HCT116 (cell line): ENCODE data around the gene SH3BP4.

Experiments
- EZH2 ChIP-seq: fragments of 200-600 bp; sonication (generic); IDR thresholded peaks from 2 replicates; pipeline ENCODE4 v1.6.1; 2017; ENCODE audit warnings: antibody characterized with exemption, mixed run types
- EZH2phosphoT487 ChIP-seq: fragments of 200-600 bp; IDR thresholded peaks from 2 replicates; pipeline ENCODE4 v1.6.1; 2018; ENCODE audit warnings: antibody characterized with exemption, borderline replicate concordance
- JUND ChIP-seq: IDR thresholded peaks from 2 replicates; pipeline ENCODE4 v1.6.1; 2012
- POLR2A ChIP-seq: IDR thresholded peaks from 2 replicates; pipeline ENCODE4 v1.7.0; 2011; ENCODE audit warnings: borderline replicate concordance; ENCODE audit not compliant: insufficient read depth, insufficient read length; ENCODE audit errors: extremely low read depth
- RAD21 ChIP-seq: IDR thresholded peaks from 2 replicates; pipeline ENCODE4 v1.6.1; 2012; ENCODE audit warnings: low read depth, mild to moderate bottlenecking
- SIN3A ChIP-seq: IDR thresholded peaks from 2 replicates; pipeline ENCODE4 v1.6.1; 2012; ENCODE audit warnings: low read depth
- SRF ChIP-seq: IDR thresholded peaks from 2 replicates; pipeline ENCODE4 v1.6.1; 2012; ENCODE audit warnings: low read depth
- ZFX ChIP-seq: fragments of 450-650 bp; IDR thresholded peaks from 2 replicates; pipeline ENCODE4 v1.6.1; 2017
- ZNF274 ChIP-seq: fragments of 200-500 bp; sonication (Bioruptor generic); IDR thresholded peaks from 2 replicates; pipeline ENCODE4 v1.6.1; 2014; ENCODE audit warnings: mild to moderate bottlenecking, low read depth, low read length, inconsistent platforms
- TF ChIP-seq, protein P1 (sequence below), 3 experiments: fragments of 200-600 bp in 1 of 3; sonication (generic) in 1 of 3; IDR thresholded peaks in 2 of 3; conservative IDR thresholded peaks in 1 of 3; 2 replicates each; pipeline ENCODE4 v1.5.1; 2012 to 2017; ENCODE audit warnings: low read depth in 2 of 3, low read length in 2 of 3, antibody characterized with exemption in 1 of 3, borderline replicate concordance in 1 of 3, control low read depth in 1 of 3, mild to moderate bottlenecking in 1 of 3, mixed read lengths in 1 of 3, mixed run types in 1 of 3, moderate library complexity in 1 of 3; ENCODE audit not compliant: insufficient read depth in 1 of 3
- TF ChIP-seq, protein P2 (sequence below): IDR thresholded peaks from 2 replicates; pipeline ENCODE4 v1.6.1; 2012
- TF ChIP-seq, protein P3 (sequence below): IDR thresholded peaks from 2 replicates; pipeline ENCODE4 v1.6.1; 2012

DNA sequence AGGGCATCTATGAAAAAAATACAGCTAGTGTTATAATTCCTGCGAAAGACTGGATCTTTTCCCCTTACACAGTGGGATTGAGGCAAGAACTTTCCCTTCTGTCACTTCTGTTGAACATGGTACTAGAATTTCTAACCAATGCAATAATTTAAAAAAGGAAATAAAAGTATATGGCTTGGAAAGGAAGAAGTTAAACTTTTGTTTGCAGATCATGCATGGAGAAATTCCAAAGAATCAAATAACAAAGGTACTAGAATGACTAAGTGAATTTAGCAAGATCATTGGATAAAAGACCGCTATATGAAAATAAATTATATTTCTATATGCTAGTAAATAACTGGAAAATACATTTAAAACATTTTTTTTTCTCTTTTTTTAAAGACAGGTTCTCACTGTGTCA, 31.0 kb upstream of the SH3BP4 start:
- TF ChIP-seq, protein P1, sequence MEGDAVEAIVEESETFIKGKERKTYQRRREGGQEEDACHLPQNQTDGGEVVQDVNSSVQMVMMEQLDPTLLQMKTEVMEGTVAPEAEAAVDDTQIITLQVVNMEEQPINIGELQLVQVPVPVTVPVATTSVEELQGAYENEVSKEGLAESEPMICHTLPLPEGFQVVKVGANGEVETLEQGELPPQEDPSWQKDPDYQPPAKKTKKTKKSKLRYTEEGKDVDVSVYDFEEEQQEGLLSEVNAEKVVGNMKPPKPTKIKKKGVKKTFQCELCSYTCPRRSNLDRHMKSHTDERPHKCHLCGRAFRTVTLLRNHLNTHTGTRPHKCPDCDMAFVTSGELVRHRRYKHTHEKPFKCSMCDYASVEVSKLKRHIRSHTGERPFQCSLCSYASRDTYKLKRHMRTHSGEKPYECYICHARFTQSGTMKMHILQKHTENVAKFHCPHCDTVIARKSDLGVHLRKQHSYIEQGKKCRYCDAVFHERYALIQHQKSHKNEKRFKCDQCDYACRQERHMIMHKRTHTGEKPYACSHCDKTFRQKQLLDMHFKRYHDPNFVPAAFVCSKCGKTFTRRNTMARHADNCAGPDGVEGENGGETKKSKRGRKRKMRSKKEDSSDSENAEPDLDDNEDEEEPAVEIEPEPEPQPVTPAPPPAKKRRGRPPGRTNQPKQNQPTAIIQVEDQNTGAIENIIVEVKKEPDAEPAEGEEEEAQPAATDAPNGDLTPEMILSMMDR (IDR thresholded peaks at IDR 0.05 in 2 of 3, conservative IDR thresholded peaks at IDR 0.05 in 1 of 3; ENCODE audit: borderline replicate concordance in 1 of 3, insufficient read depth in 1 of 3, low read depth in 2 of 3, low read length in 2 of 3), result no peak
- no peak for TF ChIP-seq RAD21
- no peak for TF ChIP-seq EZH2phosphoT487
- TF ChIP-seq POLR2A, result no peak
- no peak for TF ChIP-seq SRF
- TF ChIP-seq JUND, result no peak
- TF ChIP-seq ZNF274, result no peak
- TF ChIP-seq, protein P2, sequence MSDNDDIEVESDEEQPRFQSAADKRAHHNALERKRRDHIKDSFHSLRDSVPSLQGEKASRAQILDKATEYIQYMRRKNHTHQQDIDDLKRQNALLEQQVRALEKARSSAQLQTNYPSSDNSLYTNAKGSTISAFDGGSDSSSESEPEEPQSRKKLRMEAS, result no peak
- TF ChIP-seq, protein P3, sequence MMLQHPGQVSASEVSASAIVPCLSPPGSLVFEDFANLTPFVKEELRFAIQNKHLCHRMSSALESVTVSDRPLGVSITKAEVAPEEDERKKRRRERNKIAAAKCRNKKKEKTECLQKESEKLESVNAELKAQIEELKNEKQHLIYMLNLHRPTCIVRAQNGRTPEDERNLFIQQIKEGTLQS, result no peak
- TF ChIP-seq SIN3A, result no peak
- no peak for TF ChIP-seq EZH2
- TF ChIP-seq ZFX, result no peak
